ENCODE results near the gene CCR5.

DNA sequence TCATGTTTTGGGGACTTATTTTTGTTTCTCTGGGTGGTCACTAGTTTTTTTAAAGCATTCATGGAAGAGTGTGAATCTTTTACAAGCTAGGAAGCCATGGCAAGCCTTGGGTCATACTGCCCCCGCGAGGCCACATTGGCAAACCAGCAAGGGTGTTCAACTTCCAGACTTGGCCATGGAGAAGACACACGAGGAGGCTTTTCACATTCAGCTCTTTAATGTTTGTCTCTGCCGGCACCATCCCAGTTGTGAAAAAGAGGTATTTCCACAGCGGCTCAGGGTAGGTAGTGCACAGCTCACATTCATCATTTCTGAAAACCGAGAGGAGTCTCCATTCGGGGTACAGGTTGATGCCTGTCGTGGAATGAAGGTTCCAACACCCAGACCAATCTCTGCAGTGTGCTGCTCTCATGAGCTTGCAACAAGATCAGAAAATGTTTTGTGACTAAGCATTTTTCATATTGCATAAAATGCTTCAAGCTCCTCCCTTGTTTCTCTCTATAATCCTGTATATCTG, 7.7 kb downstream of the CCR5 start:
- TF ChIP-seq, protein P1, sequence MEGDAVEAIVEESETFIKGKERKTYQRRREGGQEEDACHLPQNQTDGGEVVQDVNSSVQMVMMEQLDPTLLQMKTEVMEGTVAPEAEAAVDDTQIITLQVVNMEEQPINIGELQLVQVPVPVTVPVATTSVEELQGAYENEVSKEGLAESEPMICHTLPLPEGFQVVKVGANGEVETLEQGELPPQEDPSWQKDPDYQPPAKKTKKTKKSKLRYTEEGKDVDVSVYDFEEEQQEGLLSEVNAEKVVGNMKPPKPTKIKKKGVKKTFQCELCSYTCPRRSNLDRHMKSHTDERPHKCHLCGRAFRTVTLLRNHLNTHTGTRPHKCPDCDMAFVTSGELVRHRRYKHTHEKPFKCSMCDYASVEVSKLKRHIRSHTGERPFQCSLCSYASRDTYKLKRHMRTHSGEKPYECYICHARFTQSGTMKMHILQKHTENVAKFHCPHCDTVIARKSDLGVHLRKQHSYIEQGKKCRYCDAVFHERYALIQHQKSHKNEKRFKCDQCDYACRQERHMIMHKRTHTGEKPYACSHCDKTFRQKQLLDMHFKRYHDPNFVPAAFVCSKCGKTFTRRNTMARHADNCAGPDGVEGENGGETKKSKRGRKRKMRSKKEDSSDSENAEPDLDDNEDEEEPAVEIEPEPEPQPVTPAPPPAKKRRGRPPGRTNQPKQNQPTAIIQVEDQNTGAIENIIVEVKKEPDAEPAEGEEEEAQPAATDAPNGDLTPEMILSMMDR (IDR thresholded peaks at IDR 0.05) = peak; percentile 81
- no peak for TF ChIP-seq POLR2AphosphoS5 (IDR thresholded peaks at IDR 0.05; ENCODE audit: low read depth, low read length)

All from Panc1 (cell line).